ENCODE results near the gene TBR1.

Gene TBR1

DNA sequence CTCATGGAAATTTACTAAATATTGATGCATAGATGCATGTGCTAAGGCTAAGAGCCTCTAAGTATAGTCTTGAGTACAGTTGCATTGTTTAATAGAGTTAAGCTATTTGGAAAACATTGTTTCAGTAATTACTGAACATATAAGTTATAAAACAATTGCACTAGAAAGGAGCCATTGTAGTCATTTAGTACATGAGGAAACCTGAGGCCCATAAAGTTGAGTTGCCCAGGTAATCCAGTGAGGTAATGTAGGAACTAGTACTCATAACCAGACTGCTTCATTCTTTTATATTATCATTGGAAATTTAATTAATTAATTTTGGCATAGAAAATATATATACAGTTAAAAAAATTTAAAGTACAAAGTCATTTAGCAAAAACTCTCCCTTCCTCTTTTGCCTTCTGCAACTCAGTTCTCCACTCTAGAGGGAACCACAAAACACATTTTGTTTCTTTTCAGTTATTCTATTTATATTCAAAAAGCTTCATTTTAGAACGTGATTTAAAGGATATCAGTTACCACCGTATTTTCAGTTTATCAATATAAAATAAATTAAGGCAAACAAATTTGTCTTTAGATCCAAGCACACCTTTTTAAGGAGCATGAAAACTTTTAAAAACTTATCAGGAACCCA is 27.8 kb upstream of the TBR1 start:
- H4K20me1 ChIP-seq (ENCODE audit: insufficient read depth, low read length) = no peaks in the 10 kb centered on the region
- H3K27me3 ChIP-seq (ENCODE audit: insufficient read depth, low read length) = no peaks in the 10 kb centered on the region
- no peak overlapping the region for H3K4me3 ChIP-seq (ENCODE audit: low read depth, low read length, poor library complexity, severe bottlenecking)
- 0 out of 2 replicates have a peak, but pooled peaks cover 5% of the 10 kb centered on the region for H3K79me2 ChIP-seq (ENCODE audit: insufficient read depth, low read length)
- no peaks in the 10 kb centered on the region for H3K9me3 ChIP-seq (ENCODE audit: low read length)
- no peaks in the 10 kb centered on the region for H3F3A ChIP-seq (ENCODE audit: insufficient read depth, low read length)
- peaks cover 62% of the 10 kb centered on the region for H3K36me3 ChIP-seq (ENCODE audit: insufficient read depth, low read length)
- H3K9me2 ChIP-seq (ENCODE audit: low read depth, low read length) = no peaks in the 10 kb centered on the region
- no peak overlapping the region for H2AFZ ChIP-seq (ENCODE audit: low read length)
- no peak overlapping the region for H3K9ac ChIP-seq (ENCODE audit: low read length)
- peak overlapping the region; percentile 58 for H3K27ac ChIP-seq (ENCODE audit: low read depth, low read length, poor library complexity, severe bottlenecking)
- no peak for TF ChIP-seq EZH2 (IDR thresholded peaks at IDR 0.05; ENCODE audit: borderline replicate concordance, low read length)
- TF ChIP-seq, protein P1, sequence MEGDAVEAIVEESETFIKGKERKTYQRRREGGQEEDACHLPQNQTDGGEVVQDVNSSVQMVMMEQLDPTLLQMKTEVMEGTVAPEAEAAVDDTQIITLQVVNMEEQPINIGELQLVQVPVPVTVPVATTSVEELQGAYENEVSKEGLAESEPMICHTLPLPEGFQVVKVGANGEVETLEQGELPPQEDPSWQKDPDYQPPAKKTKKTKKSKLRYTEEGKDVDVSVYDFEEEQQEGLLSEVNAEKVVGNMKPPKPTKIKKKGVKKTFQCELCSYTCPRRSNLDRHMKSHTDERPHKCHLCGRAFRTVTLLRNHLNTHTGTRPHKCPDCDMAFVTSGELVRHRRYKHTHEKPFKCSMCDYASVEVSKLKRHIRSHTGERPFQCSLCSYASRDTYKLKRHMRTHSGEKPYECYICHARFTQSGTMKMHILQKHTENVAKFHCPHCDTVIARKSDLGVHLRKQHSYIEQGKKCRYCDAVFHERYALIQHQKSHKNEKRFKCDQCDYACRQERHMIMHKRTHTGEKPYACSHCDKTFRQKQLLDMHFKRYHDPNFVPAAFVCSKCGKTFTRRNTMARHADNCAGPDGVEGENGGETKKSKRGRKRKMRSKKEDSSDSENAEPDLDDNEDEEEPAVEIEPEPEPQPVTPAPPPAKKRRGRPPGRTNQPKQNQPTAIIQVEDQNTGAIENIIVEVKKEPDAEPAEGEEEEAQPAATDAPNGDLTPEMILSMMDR (IDR thresholded peaks at IDR 0.05; ENCODE audit: low read length) = no peak
- peak overlapping the region; percentile 14; the same call in 1 of the 2 replicates for H3K4me2 ChIP-seq (ENCODE audit: low read length)
- H3K4me1 ChIP-seq (ENCODE audit: insufficient read depth, low read length, severe bottlenecking) = peaks cover 55% of the 10 kb centered on the region

DNA sequence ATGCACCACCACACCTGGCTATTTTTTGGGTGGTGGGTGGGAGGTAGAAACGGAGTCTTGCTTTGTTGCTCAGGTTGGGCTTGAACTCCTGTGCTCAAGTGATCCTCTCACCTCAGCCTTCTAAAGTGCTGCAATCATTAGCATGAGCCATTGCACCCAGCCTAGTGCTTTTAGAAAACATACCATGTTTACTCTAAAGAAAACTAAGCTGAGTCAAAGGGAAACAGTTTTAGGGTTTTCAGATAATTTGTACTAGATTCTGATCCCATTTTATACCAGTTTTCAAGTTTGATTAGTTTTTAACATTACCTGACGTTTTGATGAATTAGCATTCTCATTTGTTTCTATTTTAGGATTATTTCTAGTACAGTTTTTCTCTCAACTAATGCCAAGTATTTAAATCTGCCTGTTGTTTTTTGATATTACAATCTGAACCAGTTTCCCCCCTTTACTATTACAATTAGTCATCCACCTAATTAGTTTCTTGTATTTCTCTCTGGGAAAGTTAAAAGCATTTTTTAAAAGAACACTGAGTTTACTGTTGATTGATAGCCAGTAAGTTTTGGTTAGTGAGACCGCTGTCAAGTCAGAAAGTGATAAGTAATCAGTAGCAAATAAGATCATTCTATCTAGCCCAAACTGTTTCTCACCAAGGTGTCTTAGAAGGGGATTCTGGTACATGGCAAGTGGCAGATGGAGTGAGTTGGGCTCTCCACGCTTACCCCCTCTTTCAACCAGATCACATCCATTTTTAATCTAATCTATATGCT is 24.2 kb upstream of the TBR1 start:
- Histone ChIP-seq H3K36me3 (ENCODE audit: insufficient read depth, low read length) (peaks cover 84% of the 10 kb centered on the region), H3K4me1 (ENCODE audit: insufficient read depth, low read length, severe bottlenecking) (peaks cover 23% of the 10 kb centered on the region), H4K20me1 (ENCODE audit: insufficient read depth, low read length) (no peaks in the 10 kb centered on the region), H3K79me2 (ENCODE audit: insufficient read depth, low read length) (no peaks in the 10 kb centered on the region), H3K9me2 (ENCODE audit: low read depth, low read length) (no peaks in the 10 kb centered on the region), H3K9me3 (ENCODE audit: low read length) (no peaks in the 10 kb centered on the region), H3K9ac (ENCODE audit: low read length) (no peak overlapping the region), H3K27ac (ENCODE audit: low read depth, low read length, poor library complexity, severe bottlenecking) (no peak overlapping the region), H3K27me3 (ENCODE audit: insufficient read depth, low read length) (no peaks in the 10 kb centered on the region), H3K4me3 (ENCODE audit: low read depth, low read length, poor library complexity, severe bottlenecking) (no peak overlapping the region), H3K4me2 (ENCODE audit: low read length) (no peak overlapping the region), H3F3A (ENCODE audit: insufficient read depth, low read length) (no peaks in the 10 kb centered on the region), H2AFZ (ENCODE audit: low read length) (no peak overlapping the region)
- TF ChIP-seq, protein P1 (IDR thresholded peaks at IDR 0.05; ENCODE audit: low read length) = no peak
- TF ChIP-seq EZH2 (IDR thresholded peaks at IDR 0.05; ENCODE audit: borderline replicate concordance, low read length) = no peak

DNA sequence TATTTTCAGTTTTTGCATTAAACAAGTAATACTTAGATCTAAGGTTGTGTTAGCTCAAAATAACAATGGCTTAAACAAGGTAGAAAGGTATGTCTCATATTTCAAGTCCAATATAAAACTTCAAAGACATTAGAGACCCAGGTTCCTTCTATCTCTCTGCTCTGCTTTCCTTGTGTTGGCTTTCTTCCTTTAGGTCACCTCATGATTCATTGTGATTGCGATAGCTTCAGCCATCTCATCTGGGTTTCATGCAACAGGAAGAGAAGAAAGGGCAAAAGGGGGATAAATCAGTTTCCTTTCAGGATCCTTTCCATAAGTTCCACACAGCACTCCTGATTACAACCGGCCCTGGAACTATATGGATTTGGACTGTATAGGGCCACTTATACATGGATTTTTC is 16.0 kb upstream of the TBR1 start:
- H3K9me2 ChIP-seq (ENCODE audit: low read depth, low read length) = no peaks in the 10 kb centered on the region; the same call in 1 of the 2 replicates
- no peaks in the 10 kb centered on the region for H3F3A ChIP-seq (ENCODE audit: insufficient read depth, low read length)
- no peak overlapping the region for H3K4me2 ChIP-seq (ENCODE audit: low read length)
- no peak overlapping the region for H3K27ac ChIP-seq (ENCODE audit: low read depth, low read length, poor library complexity, severe bottlenecking)
- no peaks in the 10 kb centered on the region for H4K20me1 ChIP-seq (ENCODE audit: insufficient read depth, low read length)
- H3K4me3 ChIP-seq (ENCODE audit: low read depth, low read length, poor library complexity, severe bottlenecking) = no peak overlapping the region
- H3K36me3 ChIP-seq (ENCODE audit: insufficient read depth, low read length) = peaks cover 78% of the 10 kb centered on the region
- H3K9ac ChIP-seq (ENCODE audit: low read length) = no peak overlapping the region
- H3K27me3 ChIP-seq (ENCODE audit: insufficient read depth, low read length) = no peaks in the 10 kb centered on the region
- no peaks in the 10 kb centered on the region for H3K4me1 ChIP-seq (ENCODE audit: insufficient read depth, low read length, severe bottlenecking)
- no peak overlapping the region for H2AFZ ChIP-seq (ENCODE audit: low read length)
- no peaks in the 10 kb centered on the region for H3K9me3 ChIP-seq (ENCODE audit: low read length)
- TF ChIP-seq, protein P1 (IDR thresholded peaks at IDR 0.05; ENCODE audit: low read length) = no peak
- no peak for TF ChIP-seq EZH2 (IDR thresholded peaks at IDR 0.05; ENCODE audit: borderline replicate concordance, low read length)
- H3K79me2 ChIP-seq (ENCODE audit: insufficient read depth, low read length) = no peaks in the 10 kb centered on the region
